H9 (cell line): Measurements from ENCODE around the gene APLF. TPM values are rescaled to one million over a fixed set of nuclear protein-coding genes. Genes with fewer than 3 reads are reported as not detected.

ENCODE experiments used
- DNase-seq: peaks from one replicate; pipeline ENCODE4 v3.0.0-alpha.2; 2017
- H2AFZ ChIP-seq: one replicate; pipeline ENCODE4 v1.6.1; 2013; ENCODE audit warnings: mild to moderate bottlenecking, low read length, control low read depth, moderate library complexity
- H2AK5ac ChIP-seq: 2 replicates; pipeline ENCODE4 v1.6.1; 2013; ENCODE audit warnings: low read length, control low read depth, mixed read lengths; ENCODE audit not compliant: insufficient read length
- H2BK120ac ChIP-seq: one replicate; pipeline ENCODE4 v1.6.1; 2013; ENCODE audit warnings: low read depth, mild to moderate bottlenecking, low read length, control low read depth, inconsistent platforms; ENCODE audit not compliant: poor library complexity, severe bottlenecking
- H2BK12ac ChIP-seq: 2 replicates; pipeline ENCODE4 v1.6.1; 2013; ENCODE audit warnings: low read length, control low read depth, mixed read lengths, low read depth; ENCODE audit not compliant: insufficient read length
- H2BK15ac ChIP-seq: 2 replicates; pipeline ENCODE4 v1.6.1; 2013; ENCODE audit warnings: low read depth, low read length, control low read depth
- H2BK20ac ChIP-seq: one replicate; pipeline ENCODE4 v1.6.1; 2013; ENCODE audit warnings: low read depth, mild to moderate bottlenecking, low read length, control low read depth, inconsistent platforms; ENCODE audit not compliant: poor library complexity, severe bottlenecking
- H2BK5ac ChIP-seq: 2 replicates; pipeline ENCODE4 v1.6.1; 2013; ENCODE audit warnings: low read length, control low read depth, mixed read lengths; ENCODE audit not compliant: insufficient read length
- H3K14ac ChIP-seq: 2 replicates; pipeline ENCODE4 v1.6.1; 2013; ENCODE audit warnings: low read length, control low read depth; ENCODE audit not compliant: insufficient read depth
- H3K18ac ChIP-seq: 2 replicates; pipeline ENCODE4 v1.6.1; 2013; ENCODE audit warnings: low read depth, mild to moderate bottlenecking, mixed read lengths, low read length, control low read depth; ENCODE audit not compliant: insufficient read length
- H3K23ac ChIP-seq: 2 replicates; pipeline ENCODE4 v1.6.1; 2013; ENCODE audit warnings: low read length, control low read depth, mixed read lengths, low read depth; ENCODE audit not compliant: insufficient read length
- H3K23me2 ChIP-seq: 2 replicates; pipeline ENCODE4 v1.6.1; 2013; ENCODE audit warnings: low read depth, mild to moderate bottlenecking, mixed read lengths, low read length, control low read depth; ENCODE audit not compliant: insufficient read length, poor library complexity, severe bottlenecking
- H3K27ac ChIP-seq: 2 replicates; pipeline ENCODE4 v1.5.1; 2013; ENCODE audit warnings: low read length, control low read depth, mixed read lengths, low read depth; ENCODE audit not compliant: insufficient read length
- H3K27me3 ChIP-seq: 2 replicates; pipeline ENCODE4 v1.6.1; 2013; ENCODE audit warnings: low read length, control low read depth, inconsistent platforms; ENCODE audit not compliant: insufficient read depth
- H3K4ac ChIP-seq: 2 replicates; pipeline ENCODE4 v1.6.1; 2013; ENCODE audit warnings: low read depth, mild to moderate bottlenecking, control low read depth, inconsistent platforms, low read length, moderate library complexity
- H3K4me1 ChIP-seq: 2 replicates; pipeline ENCODE4 v1.6.1; 2013; ENCODE audit warnings: low read length, control low read depth, inconsistent platforms; ENCODE audit not compliant: insufficient read depth
- H3K4me2 ChIP-seq: 2 replicates; pipeline ENCODE4 v1.6.1; 2013; ENCODE audit warnings: low read length, control low read depth, mixed read lengths; ENCODE audit not compliant: insufficient read length, insufficient read depth
- H3K56ac ChIP-seq: 2 replicates; pipeline ENCODE4 v1.6.1; 2013; ENCODE audit warnings: low read depth, mild to moderate bottlenecking, mixed read lengths, low read length, control low read depth; ENCODE audit not compliant: insufficient read length
- H3K79me1 ChIP-seq: 2 replicates; pipeline ENCODE4 v1.6.1; 2013; ENCODE audit warnings: low read depth, mild to moderate bottlenecking, moderate library complexity, low read length, control low read depth, inconsistent platforms; ENCODE audit not compliant: insufficient read depth, poor library complexity, severe bottlenecking
- H3K79me2 ChIP-seq: 2 replicates; pipeline ENCODE4 v1.6.1; 2013; ENCODE audit warnings: low read length, control low read depth, inconsistent platforms; ENCODE audit not compliant: insufficient read depth
- H3K9ac ChIP-seq: 2 replicates; pipeline ENCODE4 v1.6.1; 2013; ENCODE audit warnings: low read length, control low read depth, mixed read lengths; ENCODE audit not compliant: insufficient read length; ENCODE audit errors: extremely low read depth
- H3K9me3 ChIP-seq: one replicate; pipeline ENCODE4 v1.6.1; 2013; ENCODE audit warnings: low read depth, low read length, inconsistent platforms; ENCODE audit not compliant: control insufficient read depth
- H3T11ph ChIP-seq: one replicate; pipeline ENCODE4 v1.6.1; 2013; ENCODE audit warnings: mild to moderate bottlenecking, low read length, control low read depth, inconsistent platforms
- H4K20me1 ChIP-seq: one replicate; pipeline ENCODE4 v1.6.1; 2013; ENCODE audit not compliant: control insufficient read depth, insufficient read length, insufficient read depth
- H4K5ac ChIP-seq: 2 replicates; pipeline ENCODE4 v1.6.1; 2013; ENCODE audit warnings: low read depth, mild to moderate bottlenecking, mixed read lengths, low read length, control low read depth; ENCODE audit not compliant: insufficient read length
- H4K8ac ChIP-seq: replicated peaks from 2 replicates; pipeline ENCODE4 v1.6.1; 2013; ENCODE audit warnings: low read length, control low read depth, mixed read lengths, low read depth; ENCODE audit not compliant: insufficient read length
- H4K91ac ChIP-seq: 2 replicates; pipeline ENCODE4 v1.6.1; 2013; ENCODE audit warnings: low read depth, mild to moderate bottlenecking, moderate library complexity, mixed read lengths, low read length, control low read depth; ENCODE audit not compliant: insufficient read length
- H3K27ac Mint-ChIP-seq, 3 experiments: 2 replicates in 2 of 3; 3 replicates in 1 of 3; pipeline ENCODE4 v1.8.0; 2020 to 2021; ENCODE audit warnings: mixed read lengths in 3 of 3, mild to moderate bottlenecking in 1 of 3, moderate library complexity in 1 of 3
- H3K27me3 Mint-ChIP-seq: 2 replicates; pipeline ENCODE4 v1.8.0; 2021; ENCODE audit warnings: low read depth, mild to moderate bottlenecking, moderate library complexity, mixed read lengths
- H3K36me3 Mint-ChIP-seq, 3 experiments: 2 replicates in 2 of 3; 3 replicates in 1 of 3; pipeline ENCODE4 v1.8.0; 2020 to 2021; ENCODE audit warnings: low read depth in 3 of 3, mixed read lengths in 3 of 3; ENCODE audit not compliant: insufficient read depth in 1 of 3
- H3K4me1 Mint-ChIP-seq, 2 experiments: 2 replicates each; pipeline ENCODE4 v1.8.0; 2020; ENCODE audit warnings: mixed read lengths in 2 of 2
- H3K4me3 Mint-ChIP-seq, 2 experiments: 2 replicates in 1 of 2; 3 replicates in 1 of 2; pipeline ENCODE4 v1.8.0; 2020 to 2021; ENCODE audit warnings: mild to moderate bottlenecking in 2 of 2, mixed read lengths in 2 of 2, moderate library complexity in 1 of 2
- H3K9me3 Mint-ChIP-seq, 2 experiments: 2 replicates in 1 of 2; 3 replicates in 1 of 2; pipeline ENCODE4 v1.8.0; 2020; ENCODE audit warnings: mild to moderate bottlenecking in 2 of 2, mixed read lengths in 2 of 2, moderate library complexity in 1 of 2
- CTCF ChIP-seq: fragments of 200-600 bp; sonication (generic); conservative IDR thresholded peaks from 3 replicates; pipeline ENCODE4 v1.8.0; 2021; ENCODE audit warnings: antibody characterized with exemption, mild to moderate bottlenecking
- WGBS: extraction: QIAGEN DNeasy Blood & Tissue Kit; methylation state at CpG from one replicate; pipeline ENCODE4 v1.1.7; 2013; ENCODE audit warnings: missing lambda C conversion rate, low lambda C conversion rate, mixed read lengths; ENCODE audit not compliant: insufficient read length; ENCODE audit errors: extremely low coverage; 5-methylcytosine and 5-hydroxymethylcytosine counted together
- total RNA-seq: library from RNA; stranded (reverse); gene quantifications from 2 replicates; pipeline ENCODE4 v1.2.1, GENCODE V29; 2021

APLF gene
- total RNA-seq, 1 experiment from 2014 or later, result 3.7 TPM

DNA sequence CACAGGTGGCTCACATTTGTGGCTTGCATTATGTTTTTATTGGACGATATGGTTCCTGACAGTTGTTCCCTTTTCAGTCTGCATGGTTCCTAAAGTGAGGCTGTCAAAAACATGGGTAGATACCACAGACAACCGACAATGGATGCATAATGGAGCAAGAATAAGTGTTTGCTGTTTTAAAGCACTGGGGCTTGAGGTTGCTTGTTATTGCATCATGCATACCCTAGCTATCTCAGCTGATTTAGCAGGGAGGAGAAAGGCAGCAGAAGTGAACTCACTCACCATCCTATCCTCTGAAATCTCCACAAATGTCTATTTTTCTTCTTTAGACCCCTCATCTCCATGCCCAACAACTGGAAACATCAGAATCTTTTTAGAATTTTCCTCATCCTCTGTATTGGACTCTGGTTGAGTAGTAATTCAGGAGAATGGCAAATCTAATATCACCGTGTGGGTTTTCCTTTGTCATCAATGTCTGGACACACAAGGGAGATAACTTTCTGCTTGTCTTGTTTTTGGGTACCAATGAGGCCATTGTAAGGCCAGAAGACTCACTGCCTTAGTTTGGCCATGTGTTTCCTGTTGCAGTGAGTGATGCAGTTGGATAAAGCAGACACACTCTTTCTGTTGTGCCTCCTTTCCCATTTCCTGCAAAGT lies 47.0 kb upstream of the APLF start:
- peaks cover 3% of the 10 kb centered on the region; the same call in 1 of the 2 replicates for H3K4me1 ChIP-seq
- H2BK120ac ChIP-seq, result no peak overlapping the region
- no peaks in the 10 kb centered on the region for H3K27me3 Mint-ChIP-seq
- H4K91ac ChIP-seq, result no peak overlapping the region
- no peak overlapping the region for H3K14ac ChIP-seq
- no peak overlapping the region for H3K27ac Mint-ChIP-seq
- H2BK5ac ChIP-seq, result no peak overlapping the region
- H3K56ac ChIP-seq, result no peak overlapping the region
- H3K27me3 ChIP-seq, result no peaks in the 10 kb centered on the region
- no peaks in the 10 kb centered on the region for H4K20me1 ChIP-seq
- no peaks in the 10 kb centered on the region for H3K9me3 ChIP-seq
- H2BK12ac ChIP-seq, result no peak overlapping the region
- no peak for DNase-seq
- no peak overlapping the region for H2BK15ac ChIP-seq
- no peak overlapping the region for H3K9ac ChIP-seq
- H4K5ac ChIP-seq, result no peak overlapping the region
- WGBS, result no CpG with 5 or more reads among the region's 3 CpGs
- H3K9me3 Mint-ChIP-seq, result no peaks in the 10 kb centered on the region
- peaks cover 24 to 31% of the 10 kb centered on the region in 2 experiments for H3K4me1 Mint-ChIP-seq
- no peak overlapping the region for H3K4me2 ChIP-seq
- no peaks in the 10 kb centered on the region for H3K23me2 ChIP-seq
- no peak overlapping the region for H3K18ac ChIP-seq
- H3K4ac ChIP-seq, result no peak overlapping the region
- no peaks in the 10 kb centered on the region for H3K79me2 ChIP-seq
- H3K36me3 Mint-ChIP-seq, result no peaks in the 10 kb centered on the region; a peak in 1 of 7 replicates
- no peak overlapping the region for H2AK5ac ChIP-seq
- no peak overlapping the region for H2AFZ ChIP-seq
- no peak overlapping the region for H3T11ph ChIP-seq
- H2BK20ac ChIP-seq, result no peak overlapping the region
- H3K4me3 Mint-ChIP-seq, result no peak overlapping the region
- no peaks in the 10 kb centered on the region for H3K79me1 ChIP-seq
- H4K8ac ChIP-seq, result no peak overlapping the region
- H3K27ac ChIP-seq, result no peak overlapping the region
- TF ChIP-seq CTCF, result no peak
- no peak overlapping the region for H3K23ac ChIP-seq
